Liver (tissue), 9 donors: Measurements from ENCODE around the gene IQGAP2. TPM values are rescaled to one million over a fixed set of nuclear protein-coding genes. Genes with fewer than 3 reads are reported as not detected.

Experiments
- DNase-seq: peaks from one replicate; pipeline ENCODE4 v3.0.0-alpha.2; 2017; ENCODE audit warnings: low spot score
- H3K27ac ChIP-seq, 2 donors: one replicate each; pipeline ENCODE4 v1.7.0; 2013; ENCODE audit warnings: inconsistent platforms in 2 of 2, low read length in 2 of 2, control low read depth in 1 of 2, low read depth in 1 of 2, mild to moderate bottlenecking in 1 of 2
- H3K27me3 ChIP-seq, 4 donors: one replicate each; pipeline versions ENCODE4 v1.6.1 to v1.7.0; 2013; ENCODE audit warnings: low read length in 3 of 4, inconsistent platforms in 1 of 4, mild to moderate bottlenecking in 1 of 4, moderate library complexity in 1 of 4; ENCODE audit not compliant: control insufficient read depth in 4 of 4, insufficient read depth in 4 of 4
- H3K36me3 ChIP-seq, 4 donors: one replicate each; pipeline versions ENCODE4 v1.6.1 to v1.7.0; 2013; ENCODE audit warnings: low read length in 3 of 4, mild to moderate bottlenecking in 3 of 4, low read depth in 1 of 4, moderate library complexity in 1 of 4; ENCODE audit not compliant: control insufficient read depth in 4 of 4, insufficient read depth in 3 of 4
- H3K4me1 ChIP-seq, 4 donors: one replicate each; pipeline versions ENCODE4 v1.6.1 to v1.7.0; 2013; ENCODE audit warnings: low read length in 3 of 4, mild to moderate bottlenecking in 3 of 4, moderate library complexity in 1 of 4; ENCODE audit not compliant: control insufficient read depth in 4 of 4, insufficient read depth in 4 of 4
- H3K4me3 ChIP-seq, 3 donors: one replicate each; pipeline versions ENCODE4 v1.6.1 to v1.7.0; 2013; ENCODE audit warnings: low read length in 3 of 3, control low read depth in 1 of 3, low read depth in 1 of 3, mild to moderate bottlenecking in 1 of 3
- H3K9ac ChIP-seq, 2 donors: one replicate each; pipeline ENCODE4 v1.7.0; 2013; ENCODE audit warnings: low read length in 2 of 2, mild to moderate bottlenecking in 2 of 2, moderate library complexity in 2 of 2, control low read depth in 1 of 2, low read depth in 1 of 2
- H3K9me3 ChIP-seq, 4 donors: one replicate each; pipeline versions ENCODE4 v1.6.1 to v1.7.0; 2013; ENCODE audit warnings: low read length in 3 of 4; ENCODE audit not compliant: control insufficient read depth in 4 of 4
- ATF3 ChIP-seq: IDR thresholded peaks from 2 replicates; pipeline ENCODE4 v1.6.1; 2016; ENCODE audit warnings: antibody characterized with exemption
- EGR1 ChIP-seq, 2 donors: IDR thresholded peaks; 2 replicates each; pipeline ENCODE4 v1.6.1; 2016 to 2018; ENCODE audit warnings: antibody characterized with exemption in 2 of 2, low read depth in 2 of 2
- FOXA1 ChIP-seq: IDR thresholded peaks from 2 replicates; pipeline ENCODE4 v1.6.1; 2016; ENCODE audit warnings: antibody characterized with exemption
- FOXA2 ChIP-seq: IDR thresholded peaks from 2 replicates; pipeline ENCODE4 v1.6.1; 2016; ENCODE audit warnings: antibody characterized with exemption
- GABPA ChIP-seq, 2 donors: IDR thresholded peaks in 1 of 2; conservative IDR thresholded peaks in 1 of 2; 2 replicates each; pipeline ENCODE4 v1.6.1; 2016; ENCODE audit warnings: antibody characterized with exemption in 2 of 2, mild to moderate bottlenecking in 1 of 2, moderate library complexity in 1 of 2
- HNF4G ChIP-seq: IDR thresholded peaks from 2 replicates; pipeline ENCODE4 v1.6.1; 2016; ENCODE audit warnings: antibody characterized with exemption
- JUND ChIP-seq, 2 donors: IDR thresholded peaks; 2 replicates each; pipeline ENCODE4 v1.6.1; 2016; ENCODE audit warnings: antibody characterized with exemption in 2 of 2
- NR2F2 ChIP-seq: IDR thresholded peaks from 2 replicates; pipeline ENCODE4 v1.6.1; 2016; ENCODE audit warnings: antibody characterized with exemption
- RAD21 ChIP-seq, 2 donors: IDR thresholded peaks; 2 replicates each; pipeline ENCODE4 v1.6.1; 2016; ENCODE audit warnings: antibody characterized with exemption in 2 of 2, mild to moderate bottlenecking in 2 of 2
- REST ChIP-seq: IDR thresholded peaks from 2 replicates; pipeline ENCODE4 v1.6.1; 2016; ENCODE audit warnings: antibody characterized with exemption, mild to moderate bottlenecking
- RXRA ChIP-seq, 2 donors: IDR thresholded peaks; 2 replicates each; pipeline ENCODE4 v1.6.1; 2017 to 2018; ENCODE audit warnings: antibody characterized with exemption in 2 of 2, mild to moderate bottlenecking in 1 of 2
- SP1 ChIP-seq: IDR thresholded peaks from 2 replicates; pipeline ENCODE4 v1.6.1; 2018; ENCODE audit warnings: antibody characterized with exemption, mild to moderate bottlenecking
- TAF1 ChIP-seq: conservative IDR thresholded peaks from 2 replicates; pipeline ENCODE4 v1.6.1; 2016; ENCODE audit warnings: antibody characterized with exemption, mild to moderate bottlenecking
- YY1 ChIP-seq: IDR thresholded peaks from 2 replicates; pipeline ENCODE4 v1.6.1; 2016; ENCODE audit warnings: antibody characterized with exemption, mild to moderate bottlenecking
- whole genome bisulfite sequencing: extraction: QIAGEN DNeasy Blood & Tissue Kit; methylation state at CpG from one replicate; pipeline ENCODE4 v1.1.7; 2013; 5-methylcytosine and 5-hydroxymethylcytosine counted together
- polyA plus RNA-seq, 2 donors: library from polyadenylated mRNA; stranded (reverse) in 1 of 2; unstranded in 1 of 2; fragments of 200-250 nt in 1 of 2; fragments of >200 nt in 1 of 2; fragmentation: Nextera tagmentation in 1 of 2; extraction: Ambion mirVana in 1 of 2; gene quantifications; one replicate each; pipeline versions ENCODE4 v1.2.1 to v1.2.3, GENCODE V29; 2013 to 2015
- total RNA-seq, 2 donors: library from RNA; depleted of rRNA; stranded (reverse); fragments of >200 nt; gene quantifications; one replicate each; pipeline ENCODE4 v1.2.3, GENCODE V29; 2014
- TF ChIP-seq, protein P1 (sequence below): fragments of 150-350 bp; IDR thresholded peaks from 2 replicates; pipeline ENCODE4 v1.5.1; 2017; ENCODE audit warnings: improper control_type of control experiment, low read depth, low read length; ENCODE audit not compliant: missing input control
- TF ChIP-seq, protein P2 (sequence below): IDR thresholded peaks from 2 replicates; pipeline ENCODE4 v1.6.1; 2016; ENCODE audit warnings: antibody characterized with exemption
- donor health status: healthy.
- donor health status: healthy.
- donor health status: healthy.
- donor health status: healthy.
- donor health status: healthy.

The IQGAP2 gene
- total and polyA plus RNA-seq, 4 donors = 41.5 to 205 (median 102) TPM

- Histone ChIP-seq H3K9ac (no peak overlapping the region), H3K9me3 (no peaks in the 10 kb centered on the region), H3K27me3 (no peaks in the 10 kb centered on the region), H3K36me3 (no peaks in the 10 kb centered on the region), H3K27ac (no peak overlapping the region), H3K4me3 (no peak overlapping the region), H3K4me1 (peaks cover 6 to 57% (median 40%) of the 10 kb centered on the region in 4 donors)
- DNase-seq = no peak
- TF ChIP-seq EGR1 (IDR thresholded peaks at IDR 0.05; ENCODE audit: low read depth in 2 of 2) = no peak
- TF ChIP-seq, protein P1, sequence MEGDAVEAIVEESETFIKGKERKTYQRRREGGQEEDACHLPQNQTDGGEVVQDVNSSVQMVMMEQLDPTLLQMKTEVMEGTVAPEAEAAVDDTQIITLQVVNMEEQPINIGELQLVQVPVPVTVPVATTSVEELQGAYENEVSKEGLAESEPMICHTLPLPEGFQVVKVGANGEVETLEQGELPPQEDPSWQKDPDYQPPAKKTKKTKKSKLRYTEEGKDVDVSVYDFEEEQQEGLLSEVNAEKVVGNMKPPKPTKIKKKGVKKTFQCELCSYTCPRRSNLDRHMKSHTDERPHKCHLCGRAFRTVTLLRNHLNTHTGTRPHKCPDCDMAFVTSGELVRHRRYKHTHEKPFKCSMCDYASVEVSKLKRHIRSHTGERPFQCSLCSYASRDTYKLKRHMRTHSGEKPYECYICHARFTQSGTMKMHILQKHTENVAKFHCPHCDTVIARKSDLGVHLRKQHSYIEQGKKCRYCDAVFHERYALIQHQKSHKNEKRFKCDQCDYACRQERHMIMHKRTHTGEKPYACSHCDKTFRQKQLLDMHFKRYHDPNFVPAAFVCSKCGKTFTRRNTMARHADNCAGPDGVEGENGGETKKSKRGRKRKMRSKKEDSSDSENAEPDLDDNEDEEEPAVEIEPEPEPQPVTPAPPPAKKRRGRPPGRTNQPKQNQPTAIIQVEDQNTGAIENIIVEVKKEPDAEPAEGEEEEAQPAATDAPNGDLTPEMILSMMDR = no peak
- no peak for TF ChIP-seq YY1
- TF ChIP-seq RAD21 (IDR thresholded peaks at IDR 0.05) = no peak
- TF ChIP-seq, protein P2, sequence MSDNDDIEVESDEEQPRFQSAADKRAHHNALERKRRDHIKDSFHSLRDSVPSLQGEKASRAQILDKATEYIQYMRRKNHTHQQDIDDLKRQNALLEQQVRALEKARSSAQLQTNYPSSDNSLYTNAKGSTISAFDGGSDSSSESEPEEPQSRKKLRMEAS = no peak
- no peak for TF ChIP-seq RXRA (IDR thresholded peaks at IDR 0.05)
- 80% methylated on average over 1 of the region's 1 CpG for WGBS
Observed at GRCh38 chr5:76406673-76407072, 3.6 kb downstream of the IQGAP2 start.

DNA sequence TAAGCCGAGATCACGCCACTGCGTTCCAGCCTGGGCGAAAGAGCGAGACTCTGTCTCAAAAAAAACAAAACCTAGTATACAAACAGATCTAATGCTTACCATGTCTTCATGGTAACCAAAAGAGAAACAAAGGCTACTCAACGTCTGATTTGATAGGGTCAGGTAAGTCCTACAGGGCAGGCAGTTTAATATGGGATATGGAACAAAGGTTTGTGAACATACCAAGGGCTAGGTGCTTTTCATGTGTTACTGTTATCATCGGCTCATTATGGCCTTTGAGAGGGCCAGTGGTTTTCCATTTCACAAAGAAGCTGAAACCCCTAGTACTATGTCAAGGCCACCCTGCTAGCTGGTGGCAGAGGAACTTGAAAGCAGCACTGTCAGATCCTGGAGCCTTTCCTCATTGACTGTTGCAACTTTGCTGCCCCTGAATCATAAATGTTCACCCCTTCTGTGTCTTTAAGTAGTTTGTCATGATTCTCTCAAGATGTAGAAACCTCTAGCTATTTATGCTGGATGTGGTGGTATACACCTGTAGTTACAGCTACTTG is 5.1 kb downstream of the IQGAP2 start:
- 84% methylated on average over 7 of the region's 7 CpGs for WGBS
- peaks cover 6 to 63% (median 36%) of the 10 kb centered on the region in 4 donors for H3K4me1 ChIP-seq
- no peaks in the 10 kb centered on the region for H3K9me3 ChIP-seq
- H3K9ac ChIP-seq = no peak overlapping the region
- no peak overlapping the region for H3K4me3 ChIP-seq
- H3K27ac ChIP-seq = no peak overlapping the region
- H3K36me3 ChIP-seq = no peaks in the 10 kb centered on the region
- no peaks in the 10 kb centered on the region for H3K27me3 ChIP-seq
- no peak for DNase-seq
- TF ChIP-seq RXRA (IDR thresholded peaks at IDR 0.05) = no peak
- TF ChIP-seq, protein P2 = no peak
- no peak for TF ChIP-seq FOXA2

DNA sequence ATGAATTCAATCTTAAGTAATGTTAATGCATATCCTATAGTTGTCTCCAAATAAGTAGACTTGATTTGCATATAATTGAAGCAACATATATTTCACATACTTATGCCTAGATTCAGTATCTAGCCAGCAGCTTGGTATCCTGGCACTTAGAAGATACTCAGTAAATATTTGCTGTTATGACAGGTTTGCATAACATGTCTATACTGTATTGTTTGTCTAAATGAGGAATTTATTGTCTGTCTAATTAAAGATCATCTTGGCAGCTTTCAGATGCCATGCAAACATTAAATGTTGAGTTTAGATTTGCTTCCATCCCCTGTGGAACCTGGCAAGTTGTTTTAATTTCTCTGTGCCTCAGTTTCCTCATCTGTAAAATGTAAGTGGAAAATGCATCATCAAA is 9.4 kb downstream of the IQGAP2 start:
- Histone ChIP-seq H3K27me3 (no peaks in the 10 kb centered on the region), H3K27ac (no peak overlapping the region), H3K4me1 (peaks cover 10 to 40% (median 16%) of the 10 kb centered on the region in 4 donors), H3K4me3 (no peak overlapping the region), H3K9me3 (no peaks in the 10 kb centered on the region), H3K36me3 (no peaks in the 10 kb centered on the region), H3K9ac (no peak overlapping the region)
- DNase-seq = no peak
- TF ChIP-seq FOXA1 (no peak), REST (no peak), JUND (IDR thresholded peaks at IDR 0.05) (no peak), FOXA2 (no peak), SP1 (no peak), EGR1 (IDR thresholded peaks at IDR 0.05; ENCODE audit: low read depth in 2 of 2) (no peak), TAF1 (no peak), HNF4G (no peak), RXRA (IDR thresholded peaks at IDR 0.05) (no peak), NR2F2 (no peak), YY1 (no peak), RAD21 (IDR thresholded peaks at IDR 0.05) (no peak), ATF3 (no peak), GABPA (IDR thresholded peaks at IDR 0.05 in 1 of 2, conservative IDR thresholded peaks at IDR 0.05 in 1 of 2) (no peak)
- TF ChIP-seq, protein P1 = no peak
- TF ChIP-seq, protein P2 = no peak
